K562 (cell line): Measurements from ENCODE around the gene SPTBN4. TPM values are rescaled to one million over a fixed set of nuclear protein-coding genes. Genes with fewer than 3 reads are reported as not detected.

Experiments
- AFF1 ChIP-seq, 2 experiments: fragments of 450-650 bp; IDR thresholded peaks; 2 replicates each; pipeline ENCODE4 v1.6.1; 2018; ENCODE audit warnings: mild to moderate bottlenecking in 2 of 2, low read depth in 1 of 2; ENCODE audit not compliant: partially characterized antibody in 2 of 2
- FOSL1 ChIP-seq: fragments of 200-800 bp; sonication (Bioruptor generic); conservative IDR thresholded peaks from 2 replicates; pipeline ENCODE4 v1.6.1; 2016; ENCODE audit warnings: missing genetic modification characterization, missing compliant biosample characterization
- ILK ChIP-seq: fragments of 450-650 bp; IDR thresholded peaks from 2 replicates; pipeline ENCODE4 v1.6.1; 2016; ENCODE audit warnings: missing genetic modification characterization, low read depth, mild to moderate bottlenecking, missing compliant biosample characterization, moderate library complexity, borderline replicate concordance
- LCOR ChIP-seq: sonication (generic); formaldehyde crosslinking; IDR thresholded peaks from 2 replicates; pipeline ENCODE4 v1.8.0; 2022; ENCODE audit warnings: mild to moderate bottlenecking, missing genetic modification reagents
- MCM5 ChIP-seq: fragments of 450-650 bp; IDR thresholded peaks from 2 replicates; pipeline ENCODE4 v1.6.1; 2016; ENCODE audit warnings: low read depth
- MIER1 ChIP-seq: fragments of 450-650 bp; IDR thresholded peaks from 2 replicates; pipeline ENCODE4 v1.6.1; 2016; ENCODE audit warnings: antibody characterized with exemption, mild to moderate bottlenecking, low read depth
- NFYB ChIP-seq: IDR thresholded peaks from 2 replicates; pipeline ENCODE4 v1.6.1; 2011; ENCODE audit warnings: mild to moderate bottlenecking, moderate library complexity; ENCODE audit not compliant: insufficient read length; ENCODE audit errors: extremely low read depth
- ZC3H11A ChIP-seq: IDR thresholded peaks from 2 replicates; pipeline ENCODE4 v1.6.1; 2012; ENCODE audit warnings: low read depth, low read length, improper control_type of control experiment
- ZNF184 ChIP-seq: sonication (generic); formaldehyde crosslinking; IDR thresholded peaks from 2 replicates; pipeline ENCODE4 v1.5.0; 2020; ENCODE audit warnings: missing genetic modification reagents
- ZNF398 ChIP-seq: fragments of 250-450 bp; sonication (Bioruptor Pico); IDR thresholded peaks from 2 replicates; pipeline ENCODE4 v1.8.0; 2021; ENCODE audit warnings: moderate library complexity, mild to moderate bottlenecking, inconsistent platforms
- polyA plus RNA-seq, 8 experiments: library from polyadenylated mRNA; depleted of rRNA in 4 of 8; stranded (reverse) in 5 of 8; unstranded in 3 of 8; fragments of >200 nt; fragmentation: Nextera tagmentation in 2 of 8; fragmentation: Illumina TruSeq in 1 of 8; extraction: Ambion mirVana in 2 of 8; extraction: Trizol in 1 of 8; gene quantifications; 2 replicates each; pipeline versions ENCODE4 v1.2.1 to v1.2.3, GENCODE V29; 2011 to 2014; ENCODE audit warnings: inconsistent platforms in 1 of 8, missing spikeins in 1 of 8
- total RNA-seq, 7 experiments: library from RNA; depleted of rRNA in 6 of 7; stranded (reverse); fragments of >200 nt in 6 of 7; fragmentation: Illumina TruSeq in 2 of 7; extraction: Trizol in 2 of 7; gene quantifications; 2 replicates each; pipeline versions ENCODE4 v1.2.1 to v1.2.3, GENCODE V29; 2011 to 2021; ENCODE audit warnings: low replicate concordance in 1 of 7
- TF ChIP-seq, protein P1 (sequence below): fragments of 250-450 bp; sonication (Bioruptor Pico); IDR thresholded peaks from 2 replicates; pipeline ENCODE4 v1.4.0; 2020; ENCODE audit warnings: mild to moderate bottlenecking, moderate library complexity, borderline replicate concordance
- TF ChIP-seq, protein P2 (sequence below): fragments of 200-800 bp; sonication (Bioruptor generic); IDR thresholded peaks from 2 replicates; pipeline ENCODE4 v1.6.1; 2017; ENCODE audit warnings: missing genetic modification characterization, missing compliant biosample characterization
- TF ChIP-seq, protein P3 (sequence below), 2 experiments: fragments of 450-650 bp; conservative IDR thresholded peaks; 2 replicates each; pipeline ENCODE4 v1.6.1; 2017; ENCODE audit warnings: mild to moderate bottlenecking in 2 of 2, moderate library complexity in 2 of 2

Gene SPTBN4
- total and polyA plus RNA-seq, 9 of the 15 experiments (the other 6 are each of a cell fraction or from before 2014, with no cell fraction given) = 0.01 to 1.5 (median 0.86) TPM

- no peak for TF ChIP-seq ZNF398 (CRISPR knock-in tag)
- TF ChIP-seq MIER1 = no peak
- TF ChIP-seq ILK (tag) = no peak
- TF ChIP-seq AFF1 (IDR thresholded peaks at IDR 0.05; ENCODE audit: low read depth in 1 of 2, partially characterized antibody in 2 of 2) = no peak
- TF ChIP-seq FOSL1 (tag) = no peak
- TF ChIP-seq ZC3H11A = no peak
- TF ChIP-seq NFYB = no peak
- no peak for TF ChIP-seq ZNF184 (CRISPR knock-in tag)
- TF ChIP-seq, protein P1, sequence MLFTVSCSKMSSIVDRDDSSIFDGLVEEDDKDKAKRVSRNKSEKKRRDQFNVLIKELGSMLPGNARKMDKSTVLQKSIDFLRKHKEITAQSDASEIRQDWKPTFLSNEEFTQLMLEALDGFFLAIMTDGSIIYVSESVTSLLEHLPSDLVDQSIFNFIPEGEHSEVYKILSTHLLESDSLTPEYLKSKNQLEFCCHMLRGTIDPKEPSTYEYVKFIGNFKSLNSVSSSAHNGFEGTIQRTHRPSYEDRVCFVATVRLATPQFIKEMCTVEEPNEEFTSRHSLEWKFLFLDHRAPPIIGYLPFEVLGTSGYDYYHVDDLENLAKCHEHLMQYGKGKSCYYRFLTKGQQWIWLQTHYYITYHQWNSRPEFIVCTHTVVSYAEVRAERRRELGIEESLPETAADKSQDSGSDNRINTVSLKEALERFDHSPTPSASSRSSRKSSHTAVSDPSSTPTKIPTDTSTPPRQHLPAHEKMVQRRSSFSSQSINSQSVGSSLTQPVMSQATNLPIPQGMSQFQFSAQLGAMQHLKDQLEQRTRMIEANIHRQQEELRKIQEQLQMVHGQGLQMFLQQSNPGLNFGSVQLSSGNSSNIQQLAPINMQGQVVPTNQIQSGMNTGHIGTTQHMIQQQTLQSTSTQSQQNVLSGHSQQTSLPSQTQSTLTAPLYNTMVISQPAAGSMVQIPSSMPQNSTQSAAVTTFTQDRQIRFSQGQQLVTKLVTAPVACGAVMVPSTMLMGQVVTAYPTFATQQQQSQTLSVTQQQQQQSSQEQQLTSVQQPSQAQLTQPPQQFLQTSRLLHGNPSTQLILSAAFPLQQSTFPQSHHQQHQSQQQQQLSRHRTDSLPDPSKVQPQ (CRISPR knock-in tag) = no peak
- TF ChIP-seq MCM5 = no peak
- TF ChIP-seq LCOR (CRISPR knock-in tag) = no peak
- TF ChIP-seq, protein P2, sequence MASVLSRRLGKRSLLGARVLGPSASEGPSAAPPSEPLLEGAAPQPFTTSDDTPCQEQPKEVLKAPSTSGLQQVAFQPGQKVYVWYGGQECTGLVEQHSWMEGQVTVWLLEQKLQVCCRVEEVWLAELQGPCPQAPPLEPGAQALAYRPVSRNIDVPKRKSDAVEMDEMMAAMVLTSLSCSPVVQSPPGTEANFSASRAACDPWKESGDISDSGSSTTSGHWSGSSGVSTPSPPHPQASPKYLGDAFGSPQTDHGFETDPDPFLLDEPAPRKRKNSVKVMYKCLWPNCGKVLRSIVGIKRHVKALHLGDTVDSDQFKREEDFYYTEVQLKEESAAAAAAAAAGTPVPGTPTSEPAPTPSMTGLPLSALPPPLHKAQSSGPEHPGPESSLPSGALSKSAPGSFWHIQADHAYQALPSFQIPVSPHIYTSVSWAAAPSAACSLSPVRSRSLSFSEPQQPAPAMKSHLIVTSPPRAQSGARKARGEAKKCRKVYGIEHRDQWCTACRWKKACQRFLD (CRISPR knock-in tag) = no peak
- TF ChIP-seq, protein P3, sequence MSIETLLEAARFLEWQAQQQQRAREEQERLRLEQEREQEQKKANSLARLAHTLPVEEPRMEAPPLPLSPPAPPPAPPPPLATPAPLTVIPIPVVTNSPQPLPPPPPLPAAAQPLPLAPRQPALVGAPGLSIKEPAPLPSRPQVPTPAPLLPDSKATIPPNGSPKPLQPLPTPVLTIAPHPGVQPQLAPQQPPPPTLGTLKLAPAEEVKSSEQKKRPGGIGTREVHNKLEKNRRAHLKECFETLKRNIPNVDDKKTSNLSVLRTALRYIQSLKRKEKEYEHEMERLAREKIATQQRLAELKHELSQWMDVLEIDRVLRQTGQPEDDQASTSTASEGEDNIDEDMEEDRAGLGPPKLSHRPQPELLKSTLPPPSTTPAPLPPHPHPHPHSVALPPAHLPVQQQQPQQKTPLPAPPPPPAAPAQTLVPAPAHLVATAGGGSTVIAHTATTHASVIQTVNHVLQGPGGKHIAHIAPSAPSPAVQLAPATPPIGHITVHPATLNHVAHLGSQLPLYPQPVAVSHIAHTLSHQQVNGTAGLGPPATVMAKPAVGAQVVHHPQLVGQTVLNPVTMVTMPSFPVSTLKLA (conservative IDR thresholded peaks at IDR 0.05) = peak in 1 of 2 experiments; percentile 48; a peak in 2 of 4 replicates
Observed at GRCh38 chr19:40609561-40610395, 143.0 kb downstream of the SPTBN4 start (continued).
